Amygdala (tissue), 56 donors: ENCODE results near the gene ARSI.

ENCODE experiments used
- DNase-seq, 56 donors: peaks; one replicate each; lab custom pipeline; 2025; lab: John Stamatoyannopoulos, UW

Gene ARSI

GRCh38 chr5:150328515-150328914 is 25.8 kb upstream of the ARSI start:
- no peak for DNase-seq

GRCh38 chr5:150327139-150327538 is 24.4 kb upstream of the ARSI start:
- DNase-seq = no peak

GRCh38 chr5:150326707-150327106 is 24.0 kb upstream of the ARSI start:
- no peak for DNase-seq

GRCh38 chr5:150325426-150325825 is 22.7 kb upstream of the ARSI start:
- no peak for DNase-seq

- DNase-seq = no peak
Observed at GRCh38 chr5:150323819-150324218, 21.1 kb upstream of the ARSI start.

GRCh38 chr5:150323092-150323491 is 20.4 kb upstream of the ARSI start:
- no peak for DNase-seq

- no peak for DNase-seq
Observed at GRCh38 chr5:150322202-150322601, 19.5 kb upstream of the ARSI start.

- no peak for DNase-seq
Observed at GRCh38 chr5:150321784-150322183, 19.1 kb upstream of the ARSI start.

GRCh38 chr5:150321211-150321610 is 18.5 kb upstream of the ARSI start:
- DNase-seq = no peak

- peak in 42 of 56 donors; percentile 32 to 86 (median 54) for DNase-seq
Observed at GRCh38 chr5:150320044-150320613, 17.4 kb upstream of the ARSI start.

GRCh38 chr5:150319484-150319790 is 16.7 kb upstream of the ARSI start:
- no peak for DNase-seq

- no peak for DNase-seq
Observed at GRCh38 chr5:150318613-150319483, 16.1 kb upstream of the ARSI start.

GRCh38 chr5:150317048-150318003 is 14.6 kb upstream of the ARSI start:
- DNase-seq = no peak

GRCh38 chr5:150316320-150316719 is 13.6 kb upstream of the ARSI start:
- DNase-seq = no peak

- no peak for DNase-seq
Observed at GRCh38 chr5:150315245-150315644, 12.5 kb upstream of the ARSI start.

GRCh38 chr5:150313921-150314716 is 11.4 kb upstream of the ARSI start:
- no peak for DNase-seq

- no peak for DNase-seq
Observed at GRCh38 chr5:150313501-150313900, 10.8 kb upstream of the ARSI start.

- no peak for DNase-seq
Observed at GRCh38 chr5:150312518-150312917, 9.8 kb upstream of the ARSI start.

- DNase-seq = no peak
Observed at GRCh38 chr5:150311015-150311692, 8.4 kb upstream of the ARSI start.

- DNase-seq = no peak
Observed at GRCh38 chr5:150310246-150310645, 7.5 kb upstream of the ARSI start.
